ENCODE measurements around the gene MRGPRX1. TPM values are rescaled to one million over a fixed set of nuclear protein-coding genes. Genes with fewer than 3 reads are reported as not detected.

Gene MRGPRX1
- total RNA-seq, 1 donor from 2014 or later = not detected

Other genes with a start within 250 kb of the MRGPRX1 start
- 4.6 TPM for gene TMEM86A, start 240.6 kb downstream of the MRGPRX1 start, total RNA-seq
- gene IGSF22, start 213.2 kb downstream of the MRGPRX1 start, total RNA-seq = 4.1 TPM
- gene PTPN5, start 147.6 kb downstream of the MRGPRX1 start, total RNA-seq = 2.6 TPM
- gene MRGPRX2, start 121.3 kb upstream of the MRGPRX1 start, total RNA-seq = not detected
- 44.1 TPM for gene ZDHHC13, start 177.8 kb upstream of the MRGPRX1 start, total RNA-seq